ENCODE data around the gene ASXL1. TPM values are rescaled to one million over a fixed set of nuclear protein-coding genes. Genes with fewer than 3 reads are reported as not detected.
"Not testable (repeated sequence)": the region's sequence is repeated elsewhere in the genome, so short reads cannot be mapped to it uniquely, and the experiment has no call there.

The ASXL1 gene
- total RNA-seq, 1 donor, result 68.8 TPM

- Histone ChIP-seq H3K36me3 (ENCODE audit: insufficient read depth, low read length) (peaks cover 8% of the 10 kb centered on the region), H4K20me1 (ENCODE audit: insufficient read depth, low read length) (no peaks in the 10 kb centered on the region), H3K4me3 (ENCODE audit: insufficient read depth, low read length) (no peak overlapping the region), H3K4me1 (ENCODE audit: insufficient read depth, low read length) (peaks cover 17% of the 10 kb centered on the region), H3K4me2 (ENCODE audit: insufficient read depth, low read length) (no peak overlapping the region), H3K9me3 (ENCODE audit: low read depth, low read length) (no peaks in the 10 kb centered on the region), H2AFZ (ENCODE audit: low read length) (no peak overlapping the region), H3K27ac (ENCODE audit: low read depth, low read length) (no peak overlapping the region), H3K79me2 (ENCODE audit: insufficient read depth, low read length) (no peaks in the 10 kb centered on the region), H3K27me3 (ENCODE audit: insufficient read depth, low read length) (no peaks in the 10 kb centered on the region)
- no peak for TF ChIP-seq CTCF (IDR thresholded peaks at IDR 0.05; ENCODE audit: extremely low read depth, low read depth, low read length)
- peak; percentile 9 for DNase-seq (ENCODE audit: insufficient read length, low spot score, missing footprints)
Measured at GRCh38 chr20:32337937-32338661, 20.0 kb upstream of the ASXL1 start.

- no peak for TF ChIP-seq CTCF (IDR thresholded peaks at IDR 0.05; ENCODE audit: extremely low read depth, low read depth, low read length)
- DNase-seq (ENCODE audit: insufficient read length, low spot score, missing footprints), result no peak
- Histone ChIP-seq H3K4me2 (ENCODE audit: insufficient read depth, low read length) (no peak overlapping the region), H4K20me1 (ENCODE audit: insufficient read depth, low read length) (no peaks in the 10 kb centered on the region), H3K79me2 (ENCODE audit: insufficient read depth, low read length) (no peaks in the 10 kb centered on the region), H3K4me1 (ENCODE audit: insufficient read depth, low read length) (peaks cover 22% of the 10 kb centered on the region), H3K36me3 (ENCODE audit: insufficient read depth, low read length) (peaks cover 7% of the 10 kb centered on the region), H3K4me3 (ENCODE audit: insufficient read depth, low read length) (no peak overlapping the region), H2AFZ (ENCODE audit: low read length) (no peak overlapping the region), H3K9me3 (ENCODE audit: low read depth, low read length) (no peaks in the 10 kb centered on the region), H3K27me3 (ENCODE audit: insufficient read depth, low read length) (no peaks in the 10 kb centered on the region), H3K27ac (ENCODE audit: low read depth, low read length) (no peak overlapping the region)
Measured at GRCh38 chr20:32338665-32339064, 19.5 kb upstream of the ASXL1 start.

GRCh38 chr20:32339116-32339515 is 19.0 kb upstream of the ASXL1 start:
- H4K20me1 ChIP-seq (ENCODE audit: insufficient read depth, low read length), result no peaks in the 10 kb centered on the region
- no peak for DNase-seq (ENCODE audit: insufficient read length, low spot score, missing footprints)
- no peaks in the 10 kb centered on the region for H3K27me3 ChIP-seq (ENCODE audit: insufficient read depth, low read length)
- H3K4me3 ChIP-seq (ENCODE audit: insufficient read depth, low read length), result no peak overlapping the region
- H3K4me1 ChIP-seq (ENCODE audit: insufficient read depth, low read length), result peaks cover 22% of the 10 kb centered on the region
- H3K4me2 ChIP-seq (ENCODE audit: insufficient read depth, low read length), result no peak overlapping the region
- no peak overlapping the region for H3K27ac ChIP-seq (ENCODE audit: low read depth, low read length)
- peaks cover 2% of the 10 kb centered on the region for H3K36me3 ChIP-seq (ENCODE audit: insufficient read depth, low read length)
- no peak overlapping the region for H2AFZ ChIP-seq (ENCODE audit: low read length)
- no peak for TF ChIP-seq CTCF (IDR thresholded peaks at IDR 0.05; ENCODE audit: extremely low read depth, low read depth, low read length)
- no peaks in the 10 kb centered on the region for H3K9me3 ChIP-seq (ENCODE audit: low read depth, low read length)
- H3K79me2 ChIP-seq (ENCODE audit: insufficient read depth, low read length), result no peaks in the 10 kb centered on the region

- not testable (repeated sequence) for H3K4me2 ChIP-seq (ENCODE audit: insufficient read depth, low read length); H3K4me3 ChIP-seq (ENCODE audit: insufficient read depth, low read length); H4K20me1 ChIP-seq (ENCODE audit: insufficient read depth, low read length); H3K27ac ChIP-seq (ENCODE audit: low read depth, low read length); H3K9me3 ChIP-seq (ENCODE audit: low read depth, low read length); H2AFZ ChIP-seq (ENCODE audit: low read length); DNase-seq (ENCODE audit: insufficient read length, low spot score, missing footprints); H3K36me3 ChIP-seq (ENCODE audit: insufficient read depth, low read length); H3K79me2 ChIP-seq (ENCODE audit: insufficient read depth, low read length); H3K27me3 ChIP-seq (ENCODE audit: insufficient read depth, low read length)
- peaks cover 22% of the 10 kb centered on the region for H3K4me1 ChIP-seq (ENCODE audit: insufficient read depth, low read length)
Measured at GRCh38 chr20:32341053-32341452, 17.1 kb upstream of the ASXL1 start.

Data from osteoblast (primary cell).